CD14-positive monocyte (primary cell): Measurements from ENCODE around the gene ETFDH. TPM values are rescaled to one million over a fixed set of nuclear protein-coding genes. Genes with fewer than 3 reads are reported as not detected.

Experiments
- DNase-seq, 3 donors: peaks; one replicate each; pipeline ENCODE4 v3.0.0-alpha.2; 2011 to 2022
- H2AFZ ChIP-seq: 2 replicates; pipeline ENCODE4 v1.6.0; 2012; ENCODE audit warnings: mild to moderate bottlenecking, low read depth, low read length, inconsistent platforms; ENCODE audit not compliant: insufficient read depth, poor library complexity, severe bottlenecking
- H3K27ac ChIP-seq, 2 donors: 1 replicate in 1 of 2; 2 replicates in 1 of 2; pipeline ENCODE4 v1.5.1; 2012 to 2013; ENCODE audit warnings: low read length in 2 of 2, control low read depth in 1 of 2, inconsistent platforms in 1 of 2, low read depth in 1 of 2, mild to moderate bottlenecking in 1 of 2
- H3K27me3 ChIP-seq, 2 donors: one replicate each; pipeline versions ENCODE4 v1.6.0 to v1.6.1; 2011 to 2013; ENCODE audit warnings: low read length in 2 of 2; ENCODE audit not compliant: control insufficient read depth in 2 of 2, insufficient read depth in 2 of 2
- H3K36me3 ChIP-seq, 2 donors: replicated peaks in 1 of 2; 1 replicate in 1 of 2; 2 replicates in 1 of 2; pipeline versions ENCODE4 v1.5.1 to v1.6.1; 2012 to 2013; ENCODE audit warnings: low read length in 2 of 2, control low read depth in 1 of 2, inconsistent platforms in 1 of 2, mild to moderate bottlenecking in 1 of 2; ENCODE audit not compliant: insufficient read depth in 2 of 2, control insufficient read depth in 1 of 2
- H3K4me1 ChIP-seq, 2 donors: 1 replicate in 1 of 2; 2 replicates in 1 of 2; pipeline versions ENCODE4 v1.5.1 to v1.6.1; 2012 to 2013; ENCODE audit warnings: low read length in 2 of 2, control low read depth in 1 of 2, inconsistent platforms in 1 of 2, mild to moderate bottlenecking in 1 of 2, moderate library complexity in 1 of 2; ENCODE audit not compliant: insufficient read depth in 2 of 2, control insufficient read depth in 1 of 2
- H3K4me2 ChIP-seq: replicated peaks from 2 replicates; pipeline ENCODE3; 2012; ENCODE audit warnings: low read length, moderate library complexity, mild to moderate bottlenecking; ENCODE audit not compliant: poor library complexity, severe bottlenecking; ENCODE audit errors: extremely low read depth
- H3K4me3 ChIP-seq, 3 experiments: fragments of 200-600 bp in 1 of 3; sonication (generic) in 1 of 3; replicated peaks in 1 of 3; 1 replicate in 2 of 3; 2 replicates in 1 of 3; pipeline ENCODE4 v1.5.1; 2011 to 2013; ENCODE audit warnings: low read length in 3 of 3, mild to moderate bottlenecking in 3 of 3, control low read depth in 2 of 3, low read depth in 2 of 3, inconsistent platforms in 1 of 3, moderate library complexity in 1 of 3
- H3K79me2 ChIP-seq: 2 replicates; pipeline ENCODE4 v1.6.0; 2012; ENCODE audit warnings: mild to moderate bottlenecking, control low read depth, inconsistent platforms, low read length, moderate library complexity; ENCODE audit not compliant: insufficient read depth
- H3K9ac ChIP-seq: 2 replicates; pipeline ENCODE4 v1.6.0; 2017; ENCODE audit warnings: low read length, mild to moderate bottlenecking; ENCODE audit not compliant: insufficient read depth, poor library complexity, severe bottlenecking
- H3K9me3 ChIP-seq, 2 donors: replicated peaks in 1 of 2; 1 replicate in 1 of 2; 2 replicates in 1 of 2; pipeline versions ENCODE4 v1.5.1 to v1.6.1; 2012 to 2013; ENCODE audit warnings: low read length in 2 of 2, control low read depth in 1 of 2; ENCODE audit not compliant: control insufficient read depth in 1 of 2, insufficient read depth in 1 of 2
- H4K20me1 ChIP-seq: 2 replicates; pipeline ENCODE4 v1.6.0; 2012; ENCODE audit warnings: mild to moderate bottlenecking, low read length, control low read depth, moderate library complexity; ENCODE audit not compliant: insufficient read depth
- H3K27ac Mint-ChIP-seq, 7 donors: one replicate each; pipeline ENCODE4 v1.8.0; 2020; ENCODE audit warnings: mild to moderate bottlenecking in 7 of 7, mixed read lengths in 7 of 7, moderate library complexity in 6 of 7, inconsistent platforms in 2 of 7
- H3K27me3 Mint-ChIP-seq, 3 donors: one replicate each; pipeline ENCODE4 v1.8.0; 2021 to 2022; ENCODE audit warnings: low read depth in 3 of 3, mild to moderate bottlenecking in 3 of 3, mixed read lengths in 3 of 3, moderate library complexity in 3 of 3, inconsistent platforms in 1 of 3
- H3K36me3 Mint-ChIP-seq, 2 donors: one replicate each; pipeline ENCODE4 v1.8.0; 2020; ENCODE audit warnings: mixed read lengths in 2 of 2, inconsistent platforms in 1 of 2, mild to moderate bottlenecking in 1 of 2
- H3K4me1 Mint-ChIP-seq: one replicate; pipeline ENCODE4 v1.8.0; 2020; ENCODE audit warnings: mild to moderate bottlenecking, mixed read lengths
- H3K4me3 Mint-ChIP-seq, 2 donors: one replicate each; pipeline ENCODE4 v1.8.0; 2020; ENCODE audit warnings: mild to moderate bottlenecking in 2 of 2, mixed read lengths in 2 of 2, moderate library complexity in 1 of 2
- H3K9me3 Mint-ChIP-seq, 7 donors: one replicate each; pipeline ENCODE4 v1.8.0; 2020 to 2022; ENCODE audit warnings: mixed read lengths in 7 of 7, mild to moderate bottlenecking in 6 of 7, moderate library complexity in 6 of 7, inconsistent platforms in 2 of 7
- WGBS: methylation state at CpG from one replicate; pipeline ENCODE4 v1.1.5; 2013; ENCODE audit warnings: missing lambda C conversion rate; ENCODE audit not compliant: insufficient coverage; 5-methylcytosine and 5-hydroxymethylcytosine counted together
- intact Hi-C, 2 donors: fragments of 100-400 bp; cut with micrococcal nuclease; formaldehyde crosslinking; loops; one replicate each; pipeline versions ENCODE4 v1.15.0 to v1.15.1; 2023
- polyA plus RNA-seq, 3 donors: library from polyadenylated mRNA; depleted of rRNA in 1 of 3; unstranded in 2 of 3; stranded (reverse) in 1 of 3; fragments of 300-500 nt in 2 of 3; fragments of >200 nt in 1 of 3; fragmentation: Illumina TruSeq in 2 of 3; gene quantifications; 1 replicate in 2 of 3; 2 replicates in 1 of 3; pipeline ENCODE4 v1.2.3, GENCODE V29; 2012 to 2021
- TF ChIP-seq, protein P1 (sequence below): fragments of 200-600 bp; IDR thresholded peaks from one replicate; pipeline ENCODE4 v1.8.0; 2022; ENCODE audit warnings: antibody characterized with exemption, mild to moderate bottlenecking

Gene ETFDH
- polyA plus RNA-seq, 3 donors, result 11.9 to 17.8 (median 16.8) TPM

GRCh38 chr4:158652920-158653319 lies 19.2 kb upstream of the ETFDH start:
- H3K79me2 ChIP-seq, result no peaks in the 10 kb centered on the region
- H3K4me2 ChIP-seq, result peak overlapping the region; percentile 54
- H3K36me3 ChIP-seq, result no peaks in the 10 kb centered on the region
- H2AFZ ChIP-seq, result peak overlapping the region; percentile 67
- Mint-ChIP-seq H3K4me1 (peaks cover 7% of the 10 kb centered on the region), H3K27ac (peak overlapping the region in 1 of 7 donors; percentile 50), H3K4me3 (peak overlapping the region; percentile 27 to 75), H3K36me3 (no peaks in the 10 kb centered on the region), H3K27me3 (no peaks in the 10 kb centered on the region), H3K9me3 (peaks cover 0 to 2% (median 1%) of the 10 kb centered on the region in 7 donors)
- no CpG with 5 or more reads among the region's 2 CpGs for WGBS
- no peak overlapping the region for H3K9ac ChIP-seq
- DNase-seq, result no peak
- no peaks in the 10 kb centered on the region for H3K27me3 ChIP-seq
- H3K9me3 ChIP-seq, result no peaks in the 10 kb centered on the region
- H3K27ac ChIP-seq, result peak overlapping the region in 1 of 2 donors; percentile 51
- peaks cover 0 to 5% of the 10 kb centered on the region in 2 donors for H3K4me1 ChIP-seq
- H3K4me3 ChIP-seq, result peak overlapping the region in 1 of 3 experiments; percentile 14
- intact Hi-C loops, result no loop called here
- TF ChIP-seq, protein P1, sequence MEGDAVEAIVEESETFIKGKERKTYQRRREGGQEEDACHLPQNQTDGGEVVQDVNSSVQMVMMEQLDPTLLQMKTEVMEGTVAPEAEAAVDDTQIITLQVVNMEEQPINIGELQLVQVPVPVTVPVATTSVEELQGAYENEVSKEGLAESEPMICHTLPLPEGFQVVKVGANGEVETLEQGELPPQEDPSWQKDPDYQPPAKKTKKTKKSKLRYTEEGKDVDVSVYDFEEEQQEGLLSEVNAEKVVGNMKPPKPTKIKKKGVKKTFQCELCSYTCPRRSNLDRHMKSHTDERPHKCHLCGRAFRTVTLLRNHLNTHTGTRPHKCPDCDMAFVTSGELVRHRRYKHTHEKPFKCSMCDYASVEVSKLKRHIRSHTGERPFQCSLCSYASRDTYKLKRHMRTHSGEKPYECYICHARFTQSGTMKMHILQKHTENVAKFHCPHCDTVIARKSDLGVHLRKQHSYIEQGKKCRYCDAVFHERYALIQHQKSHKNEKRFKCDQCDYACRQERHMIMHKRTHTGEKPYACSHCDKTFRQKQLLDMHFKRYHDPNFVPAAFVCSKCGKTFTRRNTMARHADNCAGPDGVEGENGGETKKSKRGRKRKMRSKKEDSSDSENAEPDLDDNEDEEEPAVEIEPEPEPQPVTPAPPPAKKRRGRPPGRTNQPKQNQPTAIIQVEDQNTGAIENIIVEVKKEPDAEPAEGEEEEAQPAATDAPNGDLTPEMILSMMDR, result no peak
- no peaks in the 10 kb centered on the region for H4K20me1 ChIP-seq

- H3K9ac ChIP-seq, result no peak overlapping the region
- no CpG with 5 or more reads among the region's 1 CpG for WGBS
- H3K27me3 Mint-ChIP-seq, result peaks cover 0 to 3% (median 2%) of the 10 kb centered on the region in 3 donors
- no peaks in the 10 kb centered on the region for H3K36me3 Mint-ChIP-seq
- no peaks in the 10 kb centered on the region for H3K9me3 ChIP-seq
- peaks cover 0 to 5% of the 10 kb centered on the region in 2 donors for H3K4me1 ChIP-seq
- H3K27me3 ChIP-seq, result no peaks in the 10 kb centered on the region
- H3K9me3 Mint-ChIP-seq, result peaks cover 0 to 8% (median 2%) of the 10 kb centered on the region in 7 donors
- H3K79me2 ChIP-seq, result no peaks in the 10 kb centered on the region
- H4K20me1 ChIP-seq, result no peaks in the 10 kb centered on the region
- no peak for DNase-seq
- H3K27ac ChIP-seq, result no peak overlapping the region
- H3K27ac Mint-ChIP-seq, result no peak overlapping the region
- H3K36me3 ChIP-seq, result no peaks in the 10 kb centered on the region
- no peak overlapping the region for H3K4me3 ChIP-seq
- no peak overlapping the region for H3K4me2 ChIP-seq
- TF ChIP-seq, protein P1, result no peak
- peaks cover 7% of the 10 kb centered on the region for H3K4me1 Mint-ChIP-seq
- intact Hi-C loops, result no loop called here
- H3K4me3 Mint-ChIP-seq, result no peak overlapping the region
- no peak overlapping the region for H2AFZ ChIP-seq
Observed at GRCh38 chr4:158656439-158656838, 15.7 kb upstream of the ETFDH start.
